HG03575 (cell line): ENCODE data around the gene GGA1.
"Not testable (repeated sequence)": the region's sequence is repeated elsewhere in the genome, so short reads cannot be mapped to it uniquely, and the experiment has no call there.

Source experiments
- ATAC-seq: cut with Tn5 transposase; IDR thresholded peaks from one replicate; pipeline ENCODE4 v1.9.1; 2021; ENCODE audit not compliant: unreplicated experiment, insufficient number of reproducible peaks, low FRiP score; ENCODE audit errors: extremely low read depth

Gene GGA1

GRCh38 chr22:37604875-37605274, 3.8 kb upstream of the GGA1 start:
- ATAC-seq = no peak

GRCh38 chr22:37607010-37607934, 1.4 kb upstream of the GGA1 start:
- ATAC-seq = no peak

- ATAC-seq = no peak
Measured at GRCh38 chr22:37607935-37608476, 628 bp upstream of the GGA1 start.

GRCh38 chr22:37609240-37610152, 862 bp downstream of the GGA1 start:
- no peak for ATAC-seq

- ATAC-seq = not testable (repeated sequence)
Measured at GRCh38 chr22:37610153-37610475, 1.5 kb downstream of the GGA1 start.

- ATAC-seq = no peak
Measured at GRCh38 chr22:37610480-37611129, 2.0 kb downstream of the GGA1 start.

GRCh38 chr22:37611207-37611606, 2.6 kb downstream of the GGA1 start:
- no peak for ATAC-seq

- no peak for ATAC-seq
Measured at GRCh38 chr22:37616201-37617083, 7.8 kb downstream of the GGA1 start.

GRCh38 chr22:37617431-37617830, 8.8 kb downstream of the GGA1 start:
- no peak for ATAC-seq

- no peak for ATAC-seq
Measured at GRCh38 chr22:37618072-37618656, 9.5 kb downstream of the GGA1 start.

- ATAC-seq = no peak
Measured at GRCh38 chr22:37618674-37619073, 10.0 kb downstream of the GGA1 start.

GRCh38 chr22:37619991-37620390, 11.4 kb downstream of the GGA1 start:
- no peak for ATAC-seq

- no peak for ATAC-seq
Measured at GRCh38 chr22:37621352-37621860, 12.8 kb downstream of the GGA1 start.

GRCh38 chr22:37623075-37624016, 14.7 kb downstream of the GGA1 start:
- no peak for ATAC-seq

- no peak for ATAC-seq
Measured at GRCh38 chr22:37624017-37624365, 15.4 kb downstream of the GGA1 start.

GRCh38 chr22:37624876-37625275, 16.2 kb downstream of the GGA1 start:
- no peak for ATAC-seq

GRCh38 chr22:37625737-37626136, 17.1 kb downstream of the GGA1 start:
- ATAC-seq = no peak
